ENCODE measurements around the gene G2E3.

The G2E3 gene

GRCh38 chr14:30657606-30658163, 98.7 kb downstream of the G2E3 start:
- ATAC-seq, result no peak
- TF ChIP-seq ZNF8 (CRISPR knock-in tag; IDR thresholded peaks at IDR 0.05), result no peak
- TF ChIP-seq CSDC2 (CRISPR knock-in tag; IDR thresholded peaks at IDR 0.05), result no peak
- no peak for TF ChIP-seq SNAI2 (CRISPR knock-in tag; IDR thresholded peaks at IDR 0.05)
- TF ChIP-seq ARNTL (CRISPR knock-in tag; IDR thresholded peaks at IDR 0.05; ENCODE audit: borderline replicate concordance, low read depth), result no peak
- TF ChIP-seq PPARA (CRISPR knock-in tag; IDR thresholded peaks at IDR 0.05; ENCODE audit: borderline replicate concordance), result no peak
- no peak for TF ChIP-seq ESRRG (CRISPR knock-in tag; IDR thresholded peaks at IDR 0.05)
- TF ChIP-seq TCF4 (CRISPR knock-in tag; IDR thresholded peaks at IDR 0.05; ENCODE audit: borderline replicate concordance), result no peak
- no peak for TF ChIP-seq ZFP3 (CRISPR knock-in tag; IDR thresholded peaks at IDR 0.05)
- TF ChIP-seq CREB5 (CRISPR knock-in tag; IDR thresholded peaks at IDR 0.05; ENCODE audit: low read depth), result no peak
- TF ChIP-seq TSHZ2 (CRISPR knock-in tag; IDR thresholded peaks at IDR 0.05), result no peak
- TF ChIP-seq RARB (CRISPR knock-in tag; IDR thresholded peaks at IDR 0.05), result no peak
- no peak for TF ChIP-seq CSRNP3 (CRISPR knock-in tag; IDR thresholded peaks at IDR 0.05)
- no peak for TF ChIP-seq ZNF70 (CRISPR knock-in tag; IDR thresholded peaks at IDR 0.05)
- no peak for TF ChIP-seq ISL1 (CRISPR knock-in tag; IDR thresholded peaks at IDR 0.05)
- no peak for TF ChIP-seq ZFP30 (CRISPR knock-in tag; IDR thresholded peaks at IDR 0.05)
- no peak for TF ChIP-seq BACH2 (CRISPR knock-in tag; IDR thresholded peaks at IDR 0.05; ENCODE audit: borderline replicate concordance)
- TF ChIP-seq POU6F1 (CRISPR knock-in tag; IDR thresholded peaks at IDR 0.05; ENCODE audit: borderline replicate concordance, low read depth), result no peak
- TF ChIP-seq OSR1 (CRISPR knock-in tag; IDR thresholded peaks at IDR 0.05), result no peak

GRCh38 chr14:30658645-30659044, 99.7 kb downstream of the G2E3 start:
- ATAC-seq, result no peak
- TF ChIP-seq OSR1 (CRISPR knock-in tag; IDR thresholded peaks at IDR 0.05) (no peak), ZFP3 (CRISPR knock-in tag; IDR thresholded peaks at IDR 0.05) (no peak), TOX (CRISPR knock-in tag; IDR thresholded peaks at IDR 0.05; ENCODE audit: borderline replicate concordance) (no peak), ISL1 (CRISPR knock-in tag; IDR thresholded peaks at IDR 0.05) (no peak), PATZ1 (CRISPR knock-in tag; IDR thresholded peaks at IDR 0.05; ENCODE audit: borderline replicate concordance) (no peak), POU6F1 (CRISPR knock-in tag; IDR thresholded peaks at IDR 0.05; ENCODE audit: borderline replicate concordance, low read depth) (no peak)
